ENCODE data around the gene MSH3.

Gene MSH3

GRCh38 chr5:80711938-80712337 lies 57.5 kb downstream of the MSH3 start:
- peak; percentile 90 for ATAC-seq
- TF ChIP-seq ZNF8 (CRISPR knock-in tag; IDR thresholded peaks at IDR 0.05) (no peak), POU6F1 (CRISPR knock-in tag; IDR thresholded peaks at IDR 0.05; ENCODE audit: borderline replicate concordance, low read depth) (no peak), TOX (CRISPR knock-in tag; IDR thresholded peaks at IDR 0.05; ENCODE audit: borderline replicate concordance) (no peak), ZNF565 (CRISPR knock-in tag; conservative IDR thresholded peaks at IDR 0.05; ENCODE audit: low read depth) (no peak), ZNF70 (CRISPR knock-in tag; IDR thresholded peaks at IDR 0.05) (no peak), CSDC2 (CRISPR knock-in tag; IDR thresholded peaks at IDR 0.05) (no peak), CREB5 (CRISPR knock-in tag; IDR thresholded peaks at IDR 0.05; ENCODE audit: low read depth) (no peak), BACH2 (CRISPR knock-in tag; IDR thresholded peaks at IDR 0.05; ENCODE audit: borderline replicate concordance) (no peak), ESRRG (CRISPR knock-in tag; IDR thresholded peaks at IDR 0.05) (no peak), TCF4 (CRISPR knock-in tag; IDR thresholded peaks at IDR 0.05; ENCODE audit: borderline replicate concordance) (no peak)

- TF ChIP-seq CSDC2 (CRISPR knock-in tag; IDR thresholded peaks at IDR 0.05) (no peak), SNAI2 (CRISPR knock-in tag; IDR thresholded peaks at IDR 0.05) (no peak), TSHZ2 (CRISPR knock-in tag; IDR thresholded peaks at IDR 0.05) (no peak), ZC3H10 (CRISPR knock-in tag; IDR thresholded peaks at IDR 0.05) (no peak), CSRNP3 (CRISPR knock-in tag; IDR thresholded peaks at IDR 0.05) (no peak), ZFP30 (CRISPR knock-in tag; IDR thresholded peaks at IDR 0.05) (no peak), POU6F1 (CRISPR knock-in tag; IDR thresholded peaks at IDR 0.05; ENCODE audit: borderline replicate concordance, low read depth) (no peak), TCF4 (CRISPR knock-in tag; IDR thresholded peaks at IDR 0.05; ENCODE audit: borderline replicate concordance) (no peak), ARNTL (CRISPR knock-in tag; IDR thresholded peaks at IDR 0.05; ENCODE audit: borderline replicate concordance, low read depth) (no peak), ISL1 (CRISPR knock-in tag; IDR thresholded peaks at IDR 0.05) (no peak), RARB (CRISPR knock-in tag; IDR thresholded peaks at IDR 0.05) (no peak), ZNF70 (CRISPR knock-in tag; IDR thresholded peaks at IDR 0.05) (no peak), PATZ1 (CRISPR knock-in tag; IDR thresholded peaks at IDR 0.05; ENCODE audit: borderline replicate concordance) (no peak), ZNF8 (CRISPR knock-in tag; IDR thresholded peaks at IDR 0.05) (no peak), CREB5 (CRISPR knock-in tag; IDR thresholded peaks at IDR 0.05; ENCODE audit: low read depth) (no peak), ZNF565 (CRISPR knock-in tag; conservative IDR thresholded peaks at IDR 0.05; ENCODE audit: low read depth) (no peak), OSR1 (CRISPR knock-in tag; IDR thresholded peaks at IDR 0.05) (no peak), TOX (CRISPR knock-in tag; IDR thresholded peaks at IDR 0.05; ENCODE audit: borderline replicate concordance) (no peak), ESRRG (CRISPR knock-in tag; IDR thresholded peaks at IDR 0.05) (no peak), BACH2 (CRISPR knock-in tag; IDR thresholded peaks at IDR 0.05; ENCODE audit: borderline replicate concordance) (no peak)
- no peak for ATAC-seq
Measured at GRCh38 chr5:80712919-80713318, 58.5 kb downstream of the MSH3 start.

All from SK-N-SH treated with all-trans-retinoic acid at 6 μM for 48 hours (cell line).